Measurements from ENCODE around the gene DZIP1L.
"Not testable (repeated sequence)": the region's sequence is repeated elsewhere in the genome, so short reads cannot be mapped to it uniquely, and the experiment has no call there.

DZIP1L gene

GRCh38 chr3:138113326-138113725, 2.1 kb downstream of the DZIP1L start:
- DNase-seq (ENCODE audit: low read depth, low spot score) = peak; percentile 47

GRCh38 chr3:138112362-138112761, 3.0 kb downstream of the DZIP1L start:
- no peak for DNase-seq (ENCODE audit: low read depth, low spot score)

- no peak for DNase-seq (ENCODE audit: low read depth, low spot score)
Observed at GRCh38 chr3:138105598-138105997, 9.8 kb downstream of the DZIP1L start.

- no peak for DNase-seq (ENCODE audit: low read depth, low spot score)
Observed at GRCh38 chr3:138103466-138103865, 11.9 kb downstream of the DZIP1L start.

- peak; percentile 57 for DNase-seq (ENCODE audit: low read depth, low spot score)
Observed at GRCh38 chr3:138101351-138101940, 14.0 kb downstream of the DZIP1L start.

- DNase-seq (ENCODE audit: low read depth, low spot score) = no peak
Observed at GRCh38 chr3:138099417-138099816, 16.0 kb downstream of the DZIP1L start.

GRCh38 chr3:138097192-138098172, 17.9 kb downstream of the DZIP1L start:
- peak; percentile 33 for DNase-seq (ENCODE audit: low read depth, low spot score)

GRCh38 chr3:138093721-138094120, 21.7 kb downstream of the DZIP1L start:
- DNase-seq (ENCODE audit: low read depth, low spot score) = no peak

GRCh38 chr3:138092023-138092422, 23.4 kb downstream of the DZIP1L start:
- no peak for DNase-seq (ENCODE audit: low read depth, low spot score)

GRCh38 chr3:138089091-138089490, 26.3 kb downstream of the DZIP1L start:
- DNase-seq (ENCODE audit: low read depth, low spot score) = no peak

- not testable (repeated sequence) for DNase-seq (ENCODE audit: low read depth, low spot score)
Observed at GRCh38 chr3:138085745-138086144, 29.7 kb downstream of the DZIP1L start.

- no peak for DNase-seq (ENCODE audit: low read depth, low spot score)
Observed at GRCh38 chr3:138084196-138084595, 31.2 kb downstream of the DZIP1L start.

- no peak for DNase-seq (ENCODE audit: low read depth, low spot score)
Observed at GRCh38 chr3:138082992-138083386, 32.4 kb downstream of the DZIP1L start.

- no peak for DNase-seq (ENCODE audit: low read depth, low spot score)
Observed at GRCh38 chr3:138082085-138082991, 33.1 kb downstream of the DZIP1L start.

- DNase-seq (ENCODE audit: low read depth, low spot score) = no peak
Observed at GRCh38 chr3:138081371-138082084, 33.9 kb downstream of the DZIP1L start.

- no peak for DNase-seq (ENCODE audit: low read depth, low spot score)
Observed at GRCh38 chr3:138079901-138080300, 35.5 kb downstream of the DZIP1L start.

- no peak for DNase-seq (ENCODE audit: low read depth, low spot score)
Observed at GRCh38 chr3:138078901-138079344, 36.5 kb downstream of the DZIP1L start.

GRCh38 chr3:138078096-138078495, 37.3 kb downstream of the DZIP1L start:
- DNase-seq (ENCODE audit: low read depth, low spot score) = no peak

GRCh38 chr3:138072796-138073195, 42.6 kb downstream of the DZIP1L start:
- peak; percentile 67 for DNase-seq (ENCODE audit: low read depth, low spot score)

- DNase-seq (ENCODE audit: low read depth, low spot score) = no peak
Observed at GRCh38 chr3:138070006-138070405, 45.4 kb downstream of the DZIP1L start.

GRCh38 chr3:138068579-138069174, 46.7 kb downstream of the DZIP1L start:
- DNase-seq (ENCODE audit: low read depth, low spot score) = peak; percentile 91
